Suprapubic skin (tissue), 3 donors: ENCODE measurements around the gene DCST1.

Experiments used
- POLR2A ChIP-seq, 2 donors: fragments of 450-650 bp; IDR thresholded peaks; one replicate each; pipeline ENCODE4 v1.6.1; 2017; ENCODE audit warnings: antibody characterized with exemption in 2 of 2, mild to moderate bottlenecking in 2 of 2, moderate library complexity in 2 of 2
- TF ChIP-seq, protein P1 (sequence below), 2 donors: fragments of 200-600 bp in 1 of 2; fragments of 450-650 bp in 1 of 2; sonication (generic) in 1 of 2; IDR thresholded peaks; one replicate each; pipeline ENCODE4 v1.5.1; 2016 to 2019; ENCODE audit warnings: antibody characterized with exemption in 2 of 2, mild to moderate bottlenecking in 1 of 2, moderate library complexity in 1 of 2

DNA sequence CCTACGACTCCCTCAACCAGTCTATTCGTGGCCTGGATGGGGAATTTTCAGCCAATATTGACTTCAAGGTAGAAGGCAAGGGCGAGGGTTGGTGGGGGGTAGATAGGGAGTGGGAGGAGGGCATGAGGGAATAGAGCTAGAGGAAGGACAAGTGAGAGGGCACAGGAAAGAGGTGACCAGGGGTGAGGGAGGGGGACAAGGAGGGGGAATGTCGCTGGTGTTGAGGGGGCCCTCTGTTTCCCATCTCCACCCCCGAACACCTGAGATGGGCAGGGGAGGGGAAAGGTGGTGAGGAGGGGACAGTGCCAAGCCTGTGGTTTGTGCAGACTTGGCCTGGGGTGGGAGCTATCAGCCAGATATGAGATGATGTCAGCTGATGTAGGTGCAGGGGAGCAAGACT is 9.2 kb downstream of the DCST1 start:
- TF ChIP-seq POLR2A (IDR thresholded peaks at IDR 0.05): no peak
- TF ChIP-seq, protein P1, sequence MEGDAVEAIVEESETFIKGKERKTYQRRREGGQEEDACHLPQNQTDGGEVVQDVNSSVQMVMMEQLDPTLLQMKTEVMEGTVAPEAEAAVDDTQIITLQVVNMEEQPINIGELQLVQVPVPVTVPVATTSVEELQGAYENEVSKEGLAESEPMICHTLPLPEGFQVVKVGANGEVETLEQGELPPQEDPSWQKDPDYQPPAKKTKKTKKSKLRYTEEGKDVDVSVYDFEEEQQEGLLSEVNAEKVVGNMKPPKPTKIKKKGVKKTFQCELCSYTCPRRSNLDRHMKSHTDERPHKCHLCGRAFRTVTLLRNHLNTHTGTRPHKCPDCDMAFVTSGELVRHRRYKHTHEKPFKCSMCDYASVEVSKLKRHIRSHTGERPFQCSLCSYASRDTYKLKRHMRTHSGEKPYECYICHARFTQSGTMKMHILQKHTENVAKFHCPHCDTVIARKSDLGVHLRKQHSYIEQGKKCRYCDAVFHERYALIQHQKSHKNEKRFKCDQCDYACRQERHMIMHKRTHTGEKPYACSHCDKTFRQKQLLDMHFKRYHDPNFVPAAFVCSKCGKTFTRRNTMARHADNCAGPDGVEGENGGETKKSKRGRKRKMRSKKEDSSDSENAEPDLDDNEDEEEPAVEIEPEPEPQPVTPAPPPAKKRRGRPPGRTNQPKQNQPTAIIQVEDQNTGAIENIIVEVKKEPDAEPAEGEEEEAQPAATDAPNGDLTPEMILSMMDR (IDR thresholded peaks at IDR 0.05): no peak
